NCI-H2107 (cell line): ENCODE data around the gene CYFIP2.
"Not testable (repeated sequence)": the region's sequence is repeated elsewhere in the genome, so short reads cannot be mapped to it uniquely, and the experiment has no call there.

ENCODE experiments used
- DNase-seq: peaks from one replicate; lab custom pipeline; 2025; lab: John Stamatoyannopoulos, UW

The CYFIP2 gene

GRCh38 chr5:157390133-157390532 lies 124.2 kb downstream of the CYFIP2 start:
- no peak for DNase-seq

GRCh38 chr5:157390551-157391297 lies 124.8 kb downstream of the CYFIP2 start:
- no peak for DNase-seq

DNA sequence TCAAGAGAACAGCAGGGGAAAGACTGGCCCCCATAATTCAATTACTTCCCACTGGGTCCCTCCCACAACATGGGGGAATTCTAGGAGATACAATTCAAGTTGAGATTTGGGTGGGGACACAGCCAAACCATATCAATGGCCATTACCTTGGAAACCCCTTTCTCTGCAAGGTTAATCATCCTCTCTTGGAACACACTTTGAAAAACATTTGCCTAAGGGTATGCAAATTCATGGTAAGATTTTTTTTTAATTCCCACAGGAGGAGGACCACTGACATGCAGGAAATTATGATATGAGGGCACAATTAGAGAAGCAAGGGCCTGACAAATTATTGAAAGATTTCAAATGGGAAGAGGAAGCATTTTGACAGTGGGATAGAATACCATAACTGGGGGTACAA lies 132.4 kb downstream of the CYFIP2 start:
- DNase-seq, result no peak

DNA sequence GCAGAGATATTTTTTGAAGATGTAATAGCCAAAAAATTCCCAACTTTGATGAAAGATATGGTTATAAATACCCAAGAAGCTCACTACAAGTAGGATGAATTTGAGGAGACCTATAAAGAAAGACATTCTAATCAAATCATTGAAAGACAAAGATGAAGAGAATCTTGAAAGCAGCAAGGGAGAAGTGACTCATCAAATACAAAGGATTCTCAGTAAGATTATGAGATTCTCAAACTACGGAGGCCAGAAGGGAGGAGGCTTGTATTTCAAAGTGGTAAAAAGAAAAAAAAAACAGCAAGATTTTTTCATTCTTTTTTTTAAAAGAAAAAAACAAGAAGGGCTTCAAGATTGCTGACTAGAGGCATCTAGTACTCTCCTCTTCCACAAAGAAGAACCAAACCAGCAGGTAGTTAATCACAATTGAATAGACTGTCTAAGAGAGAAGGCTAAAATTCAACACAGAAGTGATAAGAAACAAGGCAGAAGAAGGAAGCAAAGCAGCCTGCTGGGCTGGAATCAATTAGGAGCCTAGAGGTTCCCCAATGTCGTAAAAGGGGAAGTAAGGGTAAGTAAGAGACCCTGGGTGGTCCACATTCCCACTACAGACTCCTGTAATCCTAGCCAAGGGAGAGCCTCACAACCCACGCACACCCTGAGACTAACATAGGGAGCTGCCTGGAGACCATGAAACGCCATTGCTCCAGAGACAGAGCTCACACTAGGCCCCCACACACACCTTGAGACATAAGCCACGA lies 135.0 kb downstream of the CYFIP2 start:
- no peak for DNase-seq

DNA sequence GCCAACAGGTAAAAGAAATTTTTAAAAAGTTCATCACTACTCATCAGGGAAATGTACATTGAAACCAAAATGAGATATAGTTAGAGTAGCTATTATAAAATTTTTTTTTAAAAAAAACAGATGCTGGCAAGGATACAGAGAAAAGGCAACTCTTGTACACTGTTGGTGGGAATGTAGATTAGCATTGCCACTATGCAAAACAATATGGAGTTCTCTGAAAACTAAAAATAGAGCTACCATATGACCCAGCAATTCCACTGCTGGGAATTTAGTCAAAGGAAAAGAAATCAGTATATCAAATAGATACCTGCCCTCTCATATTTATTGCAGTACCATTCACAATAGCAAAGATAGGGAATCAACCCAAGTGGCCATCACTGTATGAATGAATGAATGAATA lies 149.9 kb downstream of the CYFIP2 start:
- no peak for DNase-seq

DNA sequence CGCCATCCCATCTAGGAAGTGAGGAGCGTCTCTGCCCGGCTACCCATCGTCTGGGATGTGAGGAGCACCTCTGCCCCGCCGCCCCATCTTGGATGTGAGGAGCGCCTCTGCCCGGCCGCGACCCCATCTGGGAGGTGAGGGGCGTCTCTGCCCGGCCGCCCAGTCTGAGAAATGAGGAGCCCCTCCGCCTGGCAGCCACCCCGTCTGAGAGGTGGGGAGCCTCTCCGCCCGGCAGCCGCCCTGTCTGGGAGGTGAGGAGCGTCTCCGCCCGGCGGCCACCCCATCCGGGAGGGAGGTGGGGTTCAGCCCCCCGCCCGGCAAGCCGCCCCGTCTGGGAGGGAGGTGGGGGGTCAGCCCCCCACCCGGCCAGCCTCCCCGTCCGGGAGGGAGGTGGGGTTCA lies 153.6 kb downstream of the CYFIP2 start:
- DNase-seq, result not testable (repeated sequence)

DNA sequence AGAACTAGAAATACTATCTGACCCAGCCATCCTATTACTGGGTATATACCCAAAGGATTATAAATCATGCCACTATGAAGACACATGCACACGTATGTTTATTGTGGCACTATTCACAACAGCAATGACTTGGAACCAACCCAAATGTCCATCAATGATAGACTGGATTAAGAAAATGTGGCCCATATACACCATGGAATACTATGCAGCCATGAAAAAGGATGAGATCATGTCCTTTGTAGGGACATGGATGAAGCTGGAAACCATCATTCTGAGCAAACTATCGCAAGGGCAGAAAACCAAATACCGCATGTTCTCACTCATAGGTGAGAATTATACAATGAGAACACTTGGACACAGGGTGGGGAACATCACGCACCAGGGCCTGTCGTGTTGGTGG lies 164.0 kb downstream of the CYFIP2 start:
- not testable (repeated sequence) for DNase-seq

DNA sequence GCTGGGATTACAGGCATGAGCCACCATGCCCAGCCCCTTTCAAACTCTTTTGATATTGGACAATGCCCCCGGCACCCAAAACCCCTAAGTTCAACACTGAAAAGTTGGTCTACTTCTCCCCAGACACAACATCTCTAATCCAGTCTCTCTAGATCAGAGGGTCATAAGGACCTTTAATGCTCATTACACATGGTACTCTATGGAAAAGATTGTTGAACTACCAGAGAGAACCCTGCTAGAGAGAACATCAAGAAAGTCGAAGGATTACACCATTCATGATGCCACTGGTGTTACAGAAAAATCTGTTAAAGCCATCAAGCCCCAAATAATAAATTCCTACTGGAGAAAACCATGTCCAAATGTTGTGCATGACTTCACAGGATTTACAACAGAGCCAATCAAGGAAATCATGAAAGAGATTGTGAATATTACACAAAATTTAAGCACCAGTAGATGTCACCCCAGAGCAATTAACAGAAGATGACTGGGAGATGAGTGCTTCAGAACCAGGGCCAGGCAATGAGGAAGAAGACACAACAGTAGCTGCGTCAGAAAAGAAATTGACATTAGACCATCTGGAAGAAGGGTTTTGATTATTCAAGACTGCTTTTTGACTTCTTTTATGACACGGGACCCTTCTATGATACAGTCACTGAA lies 165.7 kb downstream of the CYFIP2 start:
- no peak for DNase-seq

GRCh38 chr5:157434096-157434495 lies 168.2 kb downstream of the CYFIP2 start:
- no peak for DNase-seq

DNA sequence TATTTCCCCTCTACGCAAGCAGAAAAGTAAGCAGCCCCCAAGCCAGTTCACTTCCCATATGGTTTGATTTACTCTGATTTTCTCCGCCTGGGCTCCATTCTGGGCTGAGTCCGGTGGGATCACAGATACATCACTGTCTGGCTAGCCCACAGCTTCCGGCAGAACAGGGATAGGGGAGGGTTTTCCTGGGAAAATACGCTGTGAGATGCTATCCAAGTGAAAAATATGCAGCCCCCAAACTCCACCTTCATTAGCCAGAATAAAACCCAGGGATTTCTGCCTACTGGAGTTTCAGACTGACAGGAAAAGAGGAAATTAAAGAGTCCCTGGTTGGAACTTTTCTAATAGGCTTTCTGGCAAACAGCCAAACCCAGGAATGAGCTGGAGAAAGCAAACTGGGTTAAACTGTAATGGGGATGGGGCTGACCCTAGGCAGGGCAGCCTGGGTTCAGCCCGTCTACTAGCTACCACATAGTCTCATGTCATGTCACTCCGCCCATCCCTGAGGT lies 177.2 kb downstream of the CYFIP2 start:
- no peak for DNase-seq

GRCh38 chr5:157444224-157444623 lies 178.3 kb downstream of the CYFIP2 start:
- DNase-seq, result no peak
